ENCODE results near the gene ECI1.
A peak's percentile ranks its signal among the peaks of the same experiment; 100 is the strongest.
"Not testable (repeated sequence)": the region's sequence is repeated elsewhere in the genome, so short reads cannot be mapped to it uniquely, and the experiment has no call there.

The ECI1 gene

GRCh38 chr16:2209258-2210008 is 42.0 kb downstream of the ECI1 start:
- DNase-seq, result no peak

GRCh38 chr16:2208772-2209171 is 42.6 kb downstream of the ECI1 start:
- no peak for DNase-seq

GRCh38 chr16:2208308-2208707 is 43.1 kb downstream of the ECI1 start:
- DNase-seq, result no peak

GRCh38 chr16:2207872-2208271 is 43.5 kb downstream of the ECI1 start:
- DNase-seq, result no peak

GRCh38 chr16:2206780-2207433 is 44.5 kb downstream of the ECI1 start:
- no peak for DNase-seq

GRCh38 chr16:2206420-2206779 is 45.0 kb downstream of the ECI1 start:
- DNase-seq, result no peak

GRCh38 chr16:2205967-2206313 is 45.4 kb downstream of the ECI1 start:
- no peak for DNase-seq

- peak; percentile 92 for DNase-seq
These were observed 46.1 kb downstream of the ECI1 start, which contains the start of gene MLST8 for GRCh38 chr16:2205104-2205966. TSS of gene MLST8 (plus strand) at chr16:2205454. CDS start at chr16:2206086, 632 bp downstream.

GRCh38 chr16:2204416-2205103 is 46.8 kb downstream of the ECI1 start:
- DNase-seq, result no peak

- DNase-seq, result not testable (repeated sequence)
These were observed 48.2 kb downstream of the ECI1 start for GRCh38 chr16:2203119-2203688.

- DNase-seq, result no peak
These were observed 51.1 kb downstream of the ECI1 start for GRCh38 chr16:2200313-2200712.

GRCh38 chr16:2199621-2200139 is 51.7 kb downstream of the ECI1 start:
- DNase-seq, result no peak

GRCh38 chr16:2199095-2199494 is 52.3 kb downstream of the ECI1 start:
- DNase-seq, result no peak

GRCh38 chr16:2198283-2198682 is 53.1 kb downstream of the ECI1 start:
- DNase-seq, result no peak

GRCh38 chr16:2197765-2198164 is 53.6 kb downstream of the ECI1 start:
- DNase-seq, result no peak

GRCh38 chr16:2196981-2197511 is 54.3 kb downstream of the ECI1 start:
- no peak for DNase-seq

- peak; percentile 34 for DNase-seq
These were observed 55.0 kb downstream of the ECI1 start, which contains the start of gene CASKIN1 for GRCh38 chr16:2196162-2196980. TSS of gene CASKIN1 (minus strand) at chr16:2196605. CDS start at chr16:2196432, 173 bp downstream.

- DNase-seq, result no peak
These were observed 55.8 kb downstream of the ECI1 start for GRCh38 chr16:2195322-2196161.

GRCh38 chr16:2194852-2195321 is 56.5 kb downstream of the ECI1 start:
- DNase-seq, result peak; percentile 63
